Karpas-422 (cell line): ENCODE results near the gene VEPH1. TPM values are rescaled to one million over a fixed set of nuclear protein-coding genes. Genes with fewer than 3 reads are reported as not detected.

Source experiments
- DNase-seq: peaks from one replicate; pipeline ENCODE4 v3.0.0-alpha.2; 2015
- H2AFZ ChIP-seq: fragments of 200-600 bp; sonication (generic); 2 replicates; pipeline ENCODE4 v1.6.1; 2014; ENCODE audit warnings: antibody characterized with exemption, low read length, mixed read lengths
- H3K27ac ChIP-seq: fragments of 200-600 bp; sonication (generic); 2 replicates; pipeline ENCODE4 v1.5.1; 2014; ENCODE audit warnings: mild to moderate bottlenecking, low read length, moderate library complexity
- H3K27me3 ChIP-seq: fragments of 200-600 bp; sonication (generic); 2 replicates; pipeline ENCODE4 v1.6.1; 2014; ENCODE audit warnings: low read length, mixed read lengths
- H3K36me3 ChIP-seq: fragments of 200-600 bp; sonication (generic); 2 replicates; pipeline ENCODE4 v1.6.1; 2014; ENCODE audit warnings: low read length, mixed read lengths; ENCODE audit not compliant: insufficient read depth
- H3K4me1 ChIP-seq: fragments of 200-600 bp; sonication (generic); 2 replicates; pipeline ENCODE4 v1.6.1; 2014; ENCODE audit warnings: mild to moderate bottlenecking, low read length, mixed read lengths
- H3K4me2 ChIP-seq: fragments of 200-600 bp; sonication (generic); 2 replicates; pipeline ENCODE4 v1.6.1; 2014; ENCODE audit warnings: low read length, low read depth, mild to moderate bottlenecking; ENCODE audit not compliant: poor library complexity, severe bottlenecking
- H3K4me3 ChIP-seq: fragments of 200-600 bp; sonication (generic); 2 replicates; pipeline ENCODE4 v1.5.1; 2014; ENCODE audit warnings: mild to moderate bottlenecking, antibody characterized with exemption, low read length, mixed read lengths
- H3K79me2 ChIP-seq: fragments of 200-600 bp; sonication (generic); 2 replicates; pipeline ENCODE4 v1.6.1; 2014; ENCODE audit warnings: mild to moderate bottlenecking, low read length, mixed read lengths
- H3K9ac ChIP-seq: fragments of 200-600 bp; sonication (generic); 2 replicates; pipeline ENCODE4 v1.6.0; 2014; ENCODE audit warnings: low read length
- H3K9me2 ChIP-seq: fragments of 200-600 bp; sonication (generic), shearing (Covaris generic); replicated peaks from 2 replicates; pipeline ENCODE4 v1.6.0; 2014; ENCODE audit warnings: mild to moderate bottlenecking, low read length, moderate library complexity; ENCODE audit not compliant: insufficient read depth
- H3K9me3 ChIP-seq: fragments of 300-700, 200-600 bp; sonication (generic); 2 replicates; pipeline ENCODE4 v1.6.1; 2014; ENCODE audit warnings: low read length, mixed read lengths
- H4K20me1 ChIP-seq: fragments of 200-600 bp; sonication (generic); 2 replicates; pipeline ENCODE4 v1.6.1; 2014; ENCODE audit warnings: mild to moderate bottlenecking, antibody characterized with exemption, low read length, low read depth; ENCODE audit not compliant: insufficient read depth
- total RNA-seq: library from RNA; depleted of rRNA; stranded (reverse); fragments of >200 nt; shearing (Covaris generic); gene quantifications from 2 replicates; pipeline ENCODE4 v1.2.3, GENCODE V29; 2014; ENCODE audit warnings: low replicate concordance

VEPH1 gene
- total RNA-seq, 1 experiment from 2014 or later: not detected

GRCh38 chr3:157423337-157423736 lies 79.9 kb downstream of the VEPH1 start:
- no peak overlapping the region for H3K9ac ChIP-seq
- no peaks in the 10 kb centered on the region for H3K9me3 ChIP-seq
- H3K4me3 ChIP-seq: no peak overlapping the region

GRCh38 chr3:157420606-157421130 lies 82.5 kb downstream of the VEPH1 start:
- no peak for DNase-seq
- no peaks in the 10 kb centered on the region for H3K9me2 ChIP-seq
- no peaks in the 10 kb centered on the region for H4K20me1 ChIP-seq
- no peak overlapping the region for H3K4me3 ChIP-seq
- H3K9me3 ChIP-seq: no peaks in the 10 kb centered on the region
- H3K79me2 ChIP-seq: no peaks in the 10 kb centered on the region
- no peaks in the 10 kb centered on the region for H3K36me3 ChIP-seq
- no peaks in the 10 kb centered on the region for H3K27me3 ChIP-seq
- H3K9ac ChIP-seq: no peak overlapping the region
- no peaks in the 10 kb centered on the region for H3K4me1 ChIP-seq
- H3K27ac ChIP-seq: no peak overlapping the region
- H2AFZ ChIP-seq: no peak overlapping the region
- no peak overlapping the region for H3K4me2 ChIP-seq

More at GRCh38 chr3:157423337-157423736, 79.9 kb downstream of the VEPH1 start:
- Histone ChIP-seq H2AFZ (no peak overlapping the region), H3K27me3 (no peaks in the 10 kb centered on the region), H3K4me1 (no peaks in the 10 kb centered on the region), H3K36me3 (no peaks in the 10 kb centered on the region), H3K79me2 (no peaks in the 10 kb centered on the region), H3K9me2 (no peaks in the 10 kb centered on the region), H4K20me1 (no peaks in the 10 kb centered on the region), H3K4me2 (no peak overlapping the region), H3K27ac (no peak overlapping the region)
- no peak for DNase-seq

GRCh38 chr3:157418104-157418503 lies 85.1 kb downstream of the VEPH1 start:
- Histone ChIP-seq H3K79me2 (no peaks in the 10 kb centered on the region), H3K27me3 (no peaks in the 10 kb centered on the region), H4K20me1 (no peaks in the 10 kb centered on the region), H3K36me3 (no peaks in the 10 kb centered on the region), H3K9me3 (no peaks in the 10 kb centered on the region), H3K9ac (no peak overlapping the region), H3K27ac (no peak overlapping the region), H3K9me2 (no peaks in the 10 kb centered on the region), H2AFZ (no peak overlapping the region), H3K4me1 (no peaks in the 10 kb centered on the region), H3K4me3 (no peak overlapping the region), H3K4me2 (no peak overlapping the region)
- no peak for DNase-seq

- Histone ChIP-seq H3K9ac (no peak overlapping the region), H2AFZ (no peak overlapping the region), H4K20me1 (no peaks in the 10 kb centered on the region), H3K4me1 (no peaks in the 10 kb centered on the region), H3K79me2 (no peaks in the 10 kb centered on the region), H3K9me3 (no peaks in the 10 kb centered on the region), H3K27me3 (no peaks in the 10 kb centered on the region), H3K27ac (no peak overlapping the region), H3K36me3 (no peaks in the 10 kb centered on the region), H3K4me3 (no peak overlapping the region), H3K4me2 (no peak overlapping the region), H3K9me2 (no peaks in the 10 kb centered on the region)
- DNase-seq: no peak
Observed at GRCh38 chr3:157417247-157417646, 86.0 kb downstream of the VEPH1 start.

- H3K27ac ChIP-seq: no peak overlapping the region
- H3K4me2 ChIP-seq: no peak overlapping the region
- no peak overlapping the region for H3K4me3 ChIP-seq
- H4K20me1 ChIP-seq: no peaks in the 10 kb centered on the region
- no peaks in the 10 kb centered on the region for H3K79me2 ChIP-seq
- no peak overlapping the region for H3K9ac ChIP-seq
- H3K27me3 ChIP-seq: no peaks in the 10 kb centered on the region
- no peak overlapping the region for H2AFZ ChIP-seq
- H3K36me3 ChIP-seq: no peaks in the 10 kb centered on the region
- no peaks in the 10 kb centered on the region for H3K9me3 ChIP-seq
- H3K9me2 ChIP-seq: no peaks in the 10 kb centered on the region
- DNase-seq: no peak
- no peaks in the 10 kb centered on the region for H3K4me1 ChIP-seq
Observed at GRCh38 chr3:157416347-157417087, 86.7 kb downstream of the VEPH1 start.

DNA sequence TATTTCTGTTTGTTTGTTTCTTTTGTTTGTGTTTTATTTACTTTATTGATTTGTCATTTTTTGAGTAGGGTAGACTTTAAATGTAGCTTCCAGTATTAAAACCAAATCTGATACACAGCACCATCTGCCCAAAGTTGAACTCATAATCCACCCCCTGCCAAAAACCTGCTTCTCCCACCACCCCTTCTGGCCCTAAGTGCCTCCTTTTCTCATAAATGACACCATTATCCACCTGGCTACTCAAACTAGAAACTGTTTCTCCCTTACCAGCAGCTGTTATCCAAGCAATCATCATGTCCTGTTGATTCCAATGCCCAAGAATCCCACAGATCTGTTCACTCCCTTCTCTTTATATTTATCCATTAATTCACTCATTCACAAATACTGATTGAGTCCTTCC lies 88.4 kb downstream of the VEPH1 start:
- Histone ChIP-seq H3K36me3 (no peaks in the 10 kb centered on the region), H2AFZ (no peak overlapping the region), H3K4me1 (no peaks in the 10 kb centered on the region), H3K4me2 (no peak overlapping the region), H3K27ac (no peak overlapping the region), H3K27me3 (no peaks in the 10 kb centered on the region), H3K4me3 (no peak overlapping the region), H3K9me3 (no peaks in the 10 kb centered on the region), H3K9me2 (no peaks in the 10 kb centered on the region), H4K20me1 (no peaks in the 10 kb centered on the region), H3K79me2 (no peaks in the 10 kb centered on the region), H3K9ac (no peak overlapping the region)
- DNase-seq: no peak

DNA sequence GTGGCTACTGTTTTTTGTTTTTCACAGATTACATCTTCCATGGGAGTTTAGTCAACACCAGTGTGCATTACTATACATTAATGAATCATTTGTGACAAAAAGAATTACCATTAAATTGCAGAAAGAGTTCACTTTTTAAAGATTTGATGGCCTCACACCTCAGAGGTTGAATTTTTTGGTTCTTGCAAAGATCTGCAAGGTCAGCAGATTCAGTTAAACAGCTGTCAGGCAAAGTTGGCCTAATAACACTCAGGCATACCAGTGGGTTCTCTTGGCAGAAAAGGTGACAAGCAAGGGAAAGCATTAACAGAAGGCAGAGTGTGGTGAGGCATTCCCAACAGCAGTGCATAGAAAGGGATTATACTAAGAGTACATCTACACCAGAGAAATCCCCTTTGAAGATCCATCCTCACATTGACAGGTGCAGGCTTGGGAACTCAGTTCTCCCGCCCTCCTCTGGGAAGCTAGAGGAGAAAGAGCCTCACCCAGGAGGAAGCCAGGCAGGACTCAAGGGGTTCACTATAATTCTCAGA lies 90.8 kb downstream of the VEPH1 start:
- Histone ChIP-seq H3K9ac (no peak overlapping the region), H4K20me1 (no peaks in the 10 kb centered on the region), H3K9me2 (no peaks in the 10 kb centered on the region)

DNA sequence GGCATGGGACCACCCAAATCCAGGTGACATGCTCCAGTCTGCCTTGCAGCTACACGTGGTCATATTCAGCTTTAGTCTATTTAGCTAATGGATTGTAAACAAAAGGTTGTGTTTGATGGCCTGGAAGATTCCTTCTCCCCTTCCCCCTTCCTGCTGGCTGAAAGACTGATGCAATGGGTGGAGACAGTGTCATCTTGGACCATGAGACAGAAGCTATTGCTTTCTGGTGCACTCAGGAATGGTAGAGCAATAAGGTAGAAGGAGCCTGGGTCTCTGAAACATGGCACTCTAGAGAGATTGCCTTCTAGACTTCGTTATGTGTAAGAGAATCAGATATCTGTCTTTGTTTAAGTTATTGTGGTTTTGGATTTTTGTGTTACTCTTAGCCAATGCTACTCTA lies 92.3 kb downstream of the VEPH1 start:
- Histone ChIP-seq H4K20me1 (no peaks in the 10 kb centered on the region), H3K9me3 (no peaks in the 10 kb centered on the region), H3K4me2 (no peak overlapping the region), H3K36me3 (no peaks in the 10 kb centered on the region), H3K9me2 (no peaks in the 10 kb centered on the region), H3K4me1 (no peaks in the 10 kb centered on the region), H3K27me3 (no peaks in the 10 kb centered on the region), H3K9ac (no peak overlapping the region), H2AFZ (no peak overlapping the region), H3K4me3 (no peak overlapping the region), H3K27ac (no peak overlapping the region), H3K79me2 (no peaks in the 10 kb centered on the region)
- no peak for DNase-seq

More for the DNA sequence above, 90.8 kb downstream of the VEPH1 start:
- no peaks in the 10 kb centered on the region for H3K79me2 ChIP-seq
- DNase-seq: no peak
- no peaks in the 10 kb centered on the region for H3K36me3 ChIP-seq
- H3K4me3 ChIP-seq: no peak overlapping the region
- no peak overlapping the region for H3K4me2 ChIP-seq
- no peaks in the 10 kb centered on the region for H3K27me3 ChIP-seq
- H3K27ac ChIP-seq: no peak overlapping the region
- H3K4me1 ChIP-seq: no peaks in the 10 kb centered on the region
- H2AFZ ChIP-seq: no peak overlapping the region
- no peaks in the 10 kb centered on the region for H3K9me3 ChIP-seq
